ENCODE measurements around the gene PHB1.

The PHB1 gene

DNA sequence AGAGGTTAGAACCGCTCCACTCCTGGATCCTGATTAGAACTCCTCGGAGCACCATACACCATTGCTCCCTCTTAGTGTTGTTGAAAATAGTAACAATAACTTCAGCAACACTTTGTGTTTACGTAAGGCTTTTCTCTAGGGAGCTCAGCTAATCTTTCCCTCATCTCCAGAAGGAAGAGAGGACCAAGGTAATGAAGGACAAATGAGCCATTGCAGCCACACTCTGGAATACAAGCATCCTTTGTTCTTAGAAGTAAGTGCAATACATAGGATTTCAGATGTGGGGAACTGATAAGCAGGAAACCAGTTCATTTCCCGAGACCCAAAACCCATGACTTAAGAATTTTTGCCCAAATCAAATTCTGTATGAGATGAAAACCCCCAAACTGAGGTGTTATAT, 29.7 kb downstream of the PHB1 start:
- TF ChIP-seq, protein P1, sequence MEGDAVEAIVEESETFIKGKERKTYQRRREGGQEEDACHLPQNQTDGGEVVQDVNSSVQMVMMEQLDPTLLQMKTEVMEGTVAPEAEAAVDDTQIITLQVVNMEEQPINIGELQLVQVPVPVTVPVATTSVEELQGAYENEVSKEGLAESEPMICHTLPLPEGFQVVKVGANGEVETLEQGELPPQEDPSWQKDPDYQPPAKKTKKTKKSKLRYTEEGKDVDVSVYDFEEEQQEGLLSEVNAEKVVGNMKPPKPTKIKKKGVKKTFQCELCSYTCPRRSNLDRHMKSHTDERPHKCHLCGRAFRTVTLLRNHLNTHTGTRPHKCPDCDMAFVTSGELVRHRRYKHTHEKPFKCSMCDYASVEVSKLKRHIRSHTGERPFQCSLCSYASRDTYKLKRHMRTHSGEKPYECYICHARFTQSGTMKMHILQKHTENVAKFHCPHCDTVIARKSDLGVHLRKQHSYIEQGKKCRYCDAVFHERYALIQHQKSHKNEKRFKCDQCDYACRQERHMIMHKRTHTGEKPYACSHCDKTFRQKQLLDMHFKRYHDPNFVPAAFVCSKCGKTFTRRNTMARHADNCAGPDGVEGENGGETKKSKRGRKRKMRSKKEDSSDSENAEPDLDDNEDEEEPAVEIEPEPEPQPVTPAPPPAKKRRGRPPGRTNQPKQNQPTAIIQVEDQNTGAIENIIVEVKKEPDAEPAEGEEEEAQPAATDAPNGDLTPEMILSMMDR (IDR thresholded peaks at IDR 0.05; ENCODE audit: low read length, missing control alignments) = no peak
- DNase-seq (ENCODE audit: low read depth) = no peak
- H3K4me3 ChIP-seq (replicated peaks; ENCODE audit: low read depth, low read length) = no peak overlapping the region

DNA sequence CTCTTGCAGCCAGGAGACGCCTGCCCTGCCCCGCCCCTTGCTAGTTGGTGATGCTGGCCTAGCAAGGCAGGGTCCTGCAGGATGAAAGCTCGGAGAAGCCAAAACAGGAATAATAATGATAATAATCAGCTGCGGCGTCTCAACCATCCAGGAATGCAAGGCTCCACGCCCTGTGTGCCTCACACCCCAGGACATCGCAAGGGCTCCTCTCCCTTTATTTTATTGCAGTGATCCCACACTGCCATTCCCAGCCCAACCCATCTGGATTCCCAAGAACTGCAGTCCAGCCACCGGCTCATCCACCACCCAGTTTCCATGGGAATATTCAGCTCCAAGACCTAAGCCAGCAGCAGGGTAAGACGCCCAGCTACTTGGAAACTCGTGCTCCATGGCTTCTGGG, 31.6 kb downstream of the PHB1 start:
- H3K4me3 ChIP-seq (replicated peaks; ENCODE audit: low read depth, low read length) = no peak overlapping the region
- DNase-seq (ENCODE audit: low read depth) = no peak
- TF ChIP-seq, protein P1 (IDR thresholded peaks at IDR 0.05; ENCODE audit: low read length, missing control alignments) = no peak

DNA sequence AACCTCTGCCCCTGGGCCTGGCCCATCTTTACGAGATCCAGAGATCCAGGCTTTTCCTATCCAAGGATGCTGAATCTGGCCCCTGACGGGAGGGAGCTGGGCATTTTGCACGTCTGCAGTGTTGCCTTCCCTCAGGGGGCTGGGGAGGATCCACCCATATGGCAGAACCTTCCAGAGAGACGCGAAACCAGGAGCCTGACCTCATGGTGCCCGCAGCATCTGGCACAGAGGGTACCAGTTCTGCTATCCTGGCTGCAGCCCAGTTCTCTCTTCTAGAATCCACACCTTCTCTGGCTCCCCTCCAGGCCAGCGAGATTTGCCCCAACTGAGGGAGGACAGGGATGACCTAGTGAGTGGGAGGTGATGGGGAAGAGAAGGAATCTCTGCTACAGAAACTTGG, 32.1 kb downstream of the PHB1 start:
- no peak for DNase-seq (ENCODE audit: low read depth)
- no peak overlapping the region for H3K4me3 ChIP-seq (replicated peaks; ENCODE audit: low read depth, low read length)
- TF ChIP-seq, protein P1 (IDR thresholded peaks at IDR 0.05; ENCODE audit: low read length, missing control alignments) = no peak

DNA sequence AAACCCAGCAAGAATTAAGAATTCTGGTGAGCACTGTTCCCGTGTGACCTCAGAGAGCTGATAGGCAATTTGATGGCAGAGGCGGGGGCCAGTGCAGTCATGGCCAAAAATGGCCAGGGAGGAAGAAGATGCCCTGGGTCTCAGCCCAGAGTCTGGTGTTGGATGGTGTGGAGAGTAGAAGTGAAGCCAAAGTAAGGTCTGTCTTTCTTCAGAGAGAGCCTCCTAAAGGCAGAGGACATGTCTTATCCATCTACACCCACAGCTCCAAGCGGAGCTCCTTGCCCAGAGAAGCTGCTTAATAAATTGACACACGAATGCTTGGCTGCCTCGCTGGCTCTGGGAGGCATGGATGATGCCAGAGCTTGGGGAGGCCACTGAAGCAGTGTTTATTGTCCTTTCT, 32.9 kb downstream of the PHB1 start:
- DNase-seq (ENCODE audit: low read depth) = no peak
- no peak overlapping the region for H3K4me3 ChIP-seq (replicated peaks; ENCODE audit: low read depth, low read length)
- TF ChIP-seq, protein P1 (IDR thresholded peaks at IDR 0.05; ENCODE audit: low read length, missing control alignments) = no peak

DNA sequence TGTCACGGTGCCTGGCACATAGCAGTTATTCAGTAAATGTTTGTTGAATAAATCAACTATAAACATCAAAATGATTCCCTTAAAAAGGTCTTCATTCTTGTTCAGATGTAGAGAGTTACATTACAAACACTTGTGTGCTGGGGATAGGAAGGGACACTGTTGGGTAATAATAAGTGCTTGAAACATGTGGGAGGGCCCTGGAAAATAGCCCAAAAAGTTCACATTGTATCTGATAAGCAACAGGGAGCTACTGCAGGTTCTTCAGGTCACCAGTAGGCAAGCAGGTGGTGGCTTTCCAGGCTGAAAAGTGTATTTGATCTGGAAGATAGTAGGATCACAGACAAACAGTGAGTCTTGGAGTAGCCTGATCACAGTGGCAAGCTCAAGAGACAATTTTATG, 33.6 kb downstream of the PHB1 start:
- TF ChIP-seq, protein P1 (IDR thresholded peaks at IDR 0.05; ENCODE audit: low read length, missing control alignments) = no peak
- no peak for DNase-seq (ENCODE audit: low read depth)
- no peak overlapping the region for H3K4me3 ChIP-seq (replicated peaks; ENCODE audit: low read depth, low read length)

DNA sequence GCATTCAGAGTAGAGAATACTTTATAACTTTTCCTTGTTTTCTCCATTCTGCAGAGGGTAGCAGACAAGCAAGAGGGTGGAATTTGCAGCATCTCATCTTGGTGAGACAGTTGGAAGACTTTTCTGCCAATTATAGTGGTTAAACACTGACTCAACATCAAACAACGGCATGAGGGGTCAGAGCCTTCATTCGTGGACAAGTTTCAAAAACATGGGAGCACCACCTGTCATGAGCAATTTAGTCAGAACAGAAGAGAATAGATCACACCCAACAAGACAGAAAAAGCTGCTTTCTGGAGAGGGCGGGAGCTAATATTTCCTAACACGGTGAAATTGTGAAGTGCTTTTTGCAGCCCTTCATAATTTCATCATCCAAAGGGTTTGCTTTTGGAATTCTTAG, 34.8 kb downstream of the PHB1 start:
- H3K4me3 ChIP-seq (replicated peaks; ENCODE audit: low read depth, low read length) = no peak overlapping the region
- DNase-seq (ENCODE audit: low read depth) = no peak
- TF ChIP-seq, protein P1 (IDR thresholded peaks at IDR 0.05; ENCODE audit: low read length, missing control alignments) = no peak

DNA sequence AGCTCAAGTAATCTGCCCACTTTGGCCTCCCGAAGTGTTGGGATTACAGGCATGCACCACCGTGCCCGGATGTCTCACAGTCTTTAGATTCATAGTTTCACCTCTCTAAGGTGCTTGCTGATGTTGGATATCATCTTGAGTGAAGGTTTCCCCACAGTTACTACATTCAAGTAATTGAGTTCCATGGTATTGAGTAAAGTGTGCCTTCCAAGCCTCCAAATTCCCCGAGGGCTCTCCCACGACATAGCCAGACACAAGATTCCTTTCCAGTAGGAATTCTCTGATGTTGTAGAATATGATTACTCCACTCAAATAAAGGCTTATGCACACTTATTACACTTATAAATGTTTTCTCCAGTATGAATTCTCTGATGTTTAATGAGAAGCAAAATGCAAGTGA, 36.4 kb downstream of the PHB1 start:
- H3K4me3 ChIP-seq (replicated peaks; ENCODE audit: low read depth, low read length) = no peak overlapping the region
- no peak for DNase-seq (ENCODE audit: low read depth)
- TF ChIP-seq, protein P1 (IDR thresholded peaks at IDR 0.05; ENCODE audit: low read length, missing control alignments) = no peak

Measured in fibroblast of pulmonary artery (primary cell).